ENCODE data around the gene PCDHGA6.
A peak's percentile ranks its signal among the peaks of the same experiment; 100 is the strongest.
"Not testable (repeated sequence)": the region's sequence is repeated elsewhere in the genome, so short reads cannot be mapped to it uniquely, and the experiment has no call there.

The PCDHGA6 gene

GRCh38 chr5:141342773-141343172, 30.9 kb upstream of the PCDHGA6 start:
- TF ChIP-seq CTCF (conservative IDR thresholded peaks at IDR 0.05; ENCODE audit: low read depth) = no peak
- H3K27ac ChIP-seq = no peak overlapping the region
- ChIA-PET POLR2A (ENCODE audit: low non-redundant PET) (no interaction called here), CTCF (interaction anchor here (0.6 to 1.6 kb wide), 3 partner anchors 23 to 674 kb away, joined by 3 to 4 read pairs (median 4); partner anchors contain the start of gene PCDHB11)
- DNase-seq (ENCODE audit: low spot score) = no peak

- ChIA-PET CTCF (interaction anchor here (0.6 to 1.6 kb wide), 6 partner anchors 11 to 191 kb away, joined by 3 to 8 read pairs (median 4); partner anchors contain the start of genes PCDHB11, PCDHGA4 and PCDHGB7), POLR2A (ENCODE audit: low non-redundant PET) (no interaction called here)
- H3K27ac ChIP-seq = no peak within 1 kb of the TSS
- peak; percentile 24; the same call in 1 of the 2 replicates for TF ChIP-seq CTCF (conservative IDR thresholded peaks at IDR 0.05; ENCODE audit: low read depth)
- no peak for DNase-seq (ENCODE audit: low spot score)
Measured at GRCh38 chr5:141343242-141343952, 30.3 kb upstream of the PCDHGA6 start, which contains the start of gene PCDHGA3. TSS of gene PCDHGA3 (plus strand) at chr5:141343829. CDS start at chr5:141344034, 205 bp downstream.

GRCh38 chr5:141343953-141344463, 29.7 kb upstream of the PCDHGA6 start:
- TF ChIP-seq CTCF (conservative IDR thresholded peaks at IDR 0.05; ENCODE audit: low read depth) = no peak
- POLR2A ChIA-PET (ENCODE audit: low non-redundant PET) = no interaction called here
- CTCF ChIA-PET = interaction anchor here (0.7 to 1.6 kb wide), 5 partner anchors 11 to 191 kb away, joined by 3 to 8 read pairs (median 4); partner anchors contain the start of genes PCDHGA4 and PCDHGB7
- no peak for DNase-seq (ENCODE audit: low spot score)
- no peak overlapping the region for H3K27ac ChIP-seq

DNA sequence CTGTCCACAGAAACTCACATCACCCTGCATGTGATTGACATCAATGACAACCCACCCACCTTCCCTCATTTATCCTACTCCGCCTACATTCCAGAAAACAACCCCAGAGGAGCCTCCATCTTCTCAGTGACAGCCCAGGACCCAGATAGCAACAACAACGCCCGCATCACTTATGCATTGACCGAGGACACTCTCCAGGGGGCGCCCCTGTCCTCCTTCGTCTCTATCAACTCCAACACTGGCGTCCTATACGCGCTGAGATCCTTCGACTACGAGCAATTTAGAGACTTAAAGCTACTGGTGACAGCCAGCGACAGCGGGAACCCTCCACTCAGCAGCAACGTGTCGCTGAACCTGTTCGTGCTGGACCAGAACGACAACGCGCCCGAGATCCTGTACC, 28.4 kb upstream of the PCDHGA6 start:
- ChIA-PET POLR2A (ENCODE audit: low non-redundant PET) (no interaction called here), CTCF (no interaction called here)
- no peak for TF ChIP-seq CTCF (conservative IDR thresholded peaks at IDR 0.05; ENCODE audit: low read depth)
- no peak overlapping the region for H3K27ac ChIP-seq
- no peak for DNase-seq (ENCODE audit: low spot score)

DNA sequence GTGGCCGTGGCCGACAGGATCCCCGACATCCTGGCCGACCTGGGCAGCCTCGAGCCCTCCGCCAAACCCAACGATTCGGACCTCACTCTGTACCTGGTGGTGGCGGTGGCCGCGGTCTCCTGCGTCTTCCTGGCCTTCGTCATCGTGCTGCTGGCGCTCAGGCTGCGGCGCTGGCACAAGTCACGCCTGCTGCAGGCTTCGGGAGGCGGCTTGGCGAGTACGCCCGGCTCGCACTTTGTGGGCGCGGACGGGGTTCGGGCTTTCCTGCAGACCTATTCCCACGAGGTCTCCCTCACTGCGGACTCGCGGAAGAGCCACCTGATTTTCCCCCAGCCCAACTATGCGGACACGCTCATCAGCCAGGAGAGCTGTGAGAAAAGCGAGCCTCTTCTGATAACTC, 27.7 kb upstream of the PCDHGA6 start:
- POLR2A ChIA-PET (ENCODE audit: low non-redundant PET); DNase-seq (ENCODE audit: low spot score); H3K27ac ChIP-seq: not testable (repeated sequence)
- CTCF ChIA-PET = interaction anchor here (0.6 kb wide), 1 partner anchor 1682 kb away, joined by 3 read pairs; no protein-coding TSS in a partner anchor

- DNase-seq (ENCODE audit: low spot score) = peak; percentile 35
- peak; percentile 22; the same call in 1 of the 2 replicates for TF ChIP-seq CTCF (conservative IDR thresholded peaks at IDR 0.05; ENCODE audit: low read depth)
- CTCF ChIA-PET = interaction anchor here (0.6 to 1.2 kb wide), 9 partner anchors 10 to 311 kb away, joined by 3 to 4 read pairs (median 3); partner anchors contain the start of genes PCDHB10, PCDHB11, PCDHGB2 and PCDHGB3
- POLR2A ChIA-PET (ENCODE audit: low non-redundant PET) = interaction anchor here (0.7 kb wide), 1 partner anchor 29 kb away, joined by 3 read pairs; the partner anchor contains the start of gene TAF7
- H3K27ac ChIP-seq = no peak within 1 kb of the TSS
Measured at GRCh38 chr5:141349917-141350619, 23.6 kb upstream of the PCDHGA6 start, which contains the start of gene PCDHGB1. TSS of gene PCDHGB1 (plus strand) at chr5:141350099. CDS start at chr5:141350261, 162 bp downstream.

Data from RWPE1 (cell line).